Neural cell (in vitro differentiated cells): ENCODE results near the gene SLC16A3. TPM values are rescaled to one million over a fixed set of nuclear protein-coding genes. Genes with fewer than 3 reads are reported as not detected.

Experiments
- H2AFZ ChIP-seq: fragments of 200-600, 300-800 bp; sonication (generic), shearing (Covaris generic); 2 replicates; pipeline ENCODE4 v1.6.0; 2014; ENCODE audit warnings: low read depth, mild to moderate bottlenecking, antibody characterized with exemption, low read length, moderate library complexity
- H3F3A ChIP-seq: fragments of 200-600 bp; shearing (Covaris generic); 2 replicates; pipeline ENCODE4 v1.6.1; 2016; ENCODE audit warnings: mild to moderate bottlenecking, moderate library complexity, mixed read lengths, antibody characterized with exemption, low read length; ENCODE audit not compliant: insufficient read depth, poor library complexity, severe bottlenecking
- H3K27ac ChIP-seq: fragments of 200-600, 300-800 bp; sonication (generic), shearing (Covaris generic); 2 replicates; pipeline ENCODE4 v1.5.1; 2014; ENCODE audit warnings: mild to moderate bottlenecking, low read length, moderate library complexity
- H3K27me3 ChIP-seq: fragments of 300-800, 200-600 bp; sonication (generic), shearing (Covaris generic); 2 replicates; pipeline ENCODE4 v1.6.0; 2014; ENCODE audit warnings: mild to moderate bottlenecking, low read depth, low read length, moderate library complexity; ENCODE audit not compliant: insufficient read depth
- H3K36me3 ChIP-seq: fragments of 300-800, 200-600 bp; sonication (generic), shearing (Covaris generic); 2 replicates; pipeline ENCODE4 v1.5.1; 2014; ENCODE audit warnings: mild to moderate bottlenecking, antibody characterized with exemption, low read length, moderate library complexity; ENCODE audit not compliant: insufficient read depth
- H3K4me2 ChIP-seq: fragments of 300-800, 200-600 bp; sonication (generic), shearing (Covaris generic); 2 replicates; pipeline ENCODE4 v1.6.0; 2014; ENCODE audit warnings: mild to moderate bottlenecking, low read length
- H3K4me3 ChIP-seq: fragments of 300-800, 200-600 bp; sonication (generic), shearing (Covaris generic); 2 replicates; pipeline ENCODE4 v1.5.1; 2014; ENCODE audit warnings: mild to moderate bottlenecking, low read length, moderate library complexity
- H3K79me2 ChIP-seq: fragments of 200-600 bp; shearing (Covaris generic); replicated peaks from 2 replicates; pipeline ENCODE4 v1.6.0; 2014; ENCODE audit warnings: mild to moderate bottlenecking, low read length, moderate library complexity; ENCODE audit not compliant: insufficient read depth
- H3K9ac ChIP-seq: fragments of 300-800, 200-600 bp; sonication (generic), shearing (Covaris generic); 2 replicates; pipeline ENCODE4 v1.6.1; 2016; ENCODE audit warnings: mild to moderate bottlenecking, low read length, mixed read lengths
- H3K9me2 ChIP-seq: fragments of 200-600 bp; shearing (Covaris generic); 2 replicates; pipeline ENCODE4 v1.6.1; 2016; ENCODE audit warnings: mild to moderate bottlenecking, low read length, mixed read lengths; ENCODE audit not compliant: insufficient read depth
- H3K9me3 ChIP-seq: fragments of 200-600, 300-800 bp; sonication (generic), shearing (Covaris generic); 2 replicates; pipeline ENCODE4 v1.6.1; 2016; ENCODE audit warnings: mild to moderate bottlenecking, mixed run types, low read length, moderate library complexity, mixed read lengths
- H4K20me1 ChIP-seq: fragments of 200-600 bp; shearing (Covaris generic); 2 replicates; pipeline ENCODE4 v1.6.1; 2016; ENCODE audit warnings: mild to moderate bottlenecking, mixed run types; ENCODE audit not compliant: insufficient read depth
- CTCF ChIP-seq: fragments of 450-650 bp; IDR thresholded peaks from 2 replicates; pipeline ENCODE4 v1.5.1; 2014; ENCODE audit warnings: antibody characterized with exemption, mild to moderate bottlenecking, moderate library complexity; ENCODE audit not compliant: poor library complexity, severe bottlenecking
- EP300 ChIP-seq: fragments of 450-650 bp; conservative IDR thresholded peaks from 2 replicates; pipeline ENCODE4 v1.6.1; 2014; ENCODE audit warnings: antibody characterized with exemption, mild to moderate bottlenecking, moderate library complexity; ENCODE audit not compliant: poor library complexity, severe bottlenecking
- EZH2 ChIP-seq: fragments of 200-600, 300-800 bp; shearing (Covaris generic), sonication (generic); IDR thresholded peaks from 2 replicates; pipeline ENCODE4 v1.6.1; 2014; ENCODE audit warnings: antibody characterized with exemption, low read length, borderline replicate concordance, mild to moderate bottlenecking; ENCODE audit not compliant: insufficient read depth, poor library complexity, severe bottlenecking
- MXI1 ChIP-seq: fragments of 450-650 bp; conservative IDR thresholded peaks from 2 replicates; pipeline ENCODE4 v1.6.1; 2014; ENCODE audit warnings: antibody characterized with exemption, mild to moderate bottlenecking; ENCODE audit not compliant: poor library complexity, severe bottlenecking
- POLR2AphosphoS5 ChIP-seq: IDR thresholded peaks from 2 replicates; pipeline ENCODE4 v1.6.1; 2012
- RAD21 ChIP-seq: fragments of 450-650 bp; conservative IDR thresholded peaks from 2 replicates; pipeline ENCODE4 v1.6.1; 2014; ENCODE audit warnings: antibody characterized with exemption, mild to moderate bottlenecking, moderate library complexity
- REST ChIP-seq: IDR thresholded peaks from 2 replicates; pipeline ENCODE4 v1.6.1; 2012; ENCODE audit warnings: borderline replicate concordance
- SMC3 ChIP-seq: fragments of 450-650 bp; conservative IDR thresholded peaks from 2 replicates; pipeline ENCODE4 v1.6.1; 2014; ENCODE audit warnings: antibody characterized with exemption, mild to moderate bottlenecking, moderate library complexity; ENCODE audit not compliant: poor library complexity
- TAF1 ChIP-seq: IDR thresholded peaks from 2 replicates; pipeline ENCODE4 v1.6.1; 2012; ENCODE audit warnings: low read depth
- polyA plus RNA-seq: library from polyadenylated mRNA; depleted of rRNA; stranded (reverse); fragments of >200 nt; gene quantifications from 2 replicates; pipeline ENCODE4 v1.2.3, GENCODE V29; 2014

Gene SLC16A3
- polyA plus RNA-seq, 1 donor from 2014 or later, result 0.56 TPM

- Histone ChIP-seq H3K9me3 (no peaks in the 10 kb centered on the region), H3K27ac (no peak overlapping the region), H3K9me2 (no peaks in the 10 kb centered on the region), H3K79me2 (no peaks in the 10 kb centered on the region), H4K20me1 (no peaks in the 10 kb centered on the region), H3K9ac (no peak overlapping the region), H2AFZ (no peak overlapping the region), H3K36me3 (no peaks in the 10 kb centered on the region), H3F3A (no peaks in the 10 kb centered on the region), H3K4me3 (peak overlapping the region; percentile 25), H3K4me2 (no peak overlapping the region), H3K27me3 (peaks cover 45% of the 10 kb centered on the region)
- no peak for TF ChIP-seq SMC3
- no peak for TF ChIP-seq REST
- peak; percentile 70 for TF ChIP-seq EZH2
- TF ChIP-seq RAD21, result no peak
Measured at GRCh38 chr17:82228278-82228841, 482 bp upstream of the SLC16A3 start.

GRCh38 chr17:82229698-82230608 is 1.1 kb downstream of the SLC16A3 start:
- no peaks in the 10 kb centered on the region for H4K20me1 ChIP-seq
- no peaks in the 10 kb centered on the region for H3K9me2 ChIP-seq
- no peaks in the 10 kb centered on the region for H3F3A ChIP-seq
- no peaks in the 10 kb centered on the region for H3K79me2 ChIP-seq
- H3K9ac ChIP-seq, result no peak overlapping the region
- no peak overlapping the region for H3K4me3 ChIP-seq
- no peak overlapping the region for H2AFZ ChIP-seq
- H3K9me3 ChIP-seq, result no peaks in the 10 kb centered on the region
- H3K27ac ChIP-seq, result no peak overlapping the region
- H3K36me3 ChIP-seq, result no peaks in the 10 kb centered on the region
- peaks cover 45% of the 10 kb centered on the region for H3K27me3 ChIP-seq
- TF ChIP-seq EP300, result no peak
- no peak for TF ChIP-seq CTCF
- no peak for TF ChIP-seq TAF1
- no peak for TF ChIP-seq MXI1
- TF ChIP-seq RAD21, result no peak
- no peak for TF ChIP-seq REST
- TF ChIP-seq SMC3, result no peak
- no peak for TF ChIP-seq EZH2
- no peak for TF ChIP-seq POLR2AphosphoS5
- no peak overlapping the region for H3K4me2 ChIP-seq
